ENCODE results near the gene ERCC2.
"Not testable (repeated sequence)": the region's sequence is repeated elsewhere in the genome, so short reads cannot be mapped to it uniquely, and the experiment has no call there.

The ERCC2 gene

GRCh38 chr19:45333609-45334303 is 36.6 kb downstream of the ERCC2 start:
- DNase-seq (ENCODE audit: low read depth): no peak

- DNase-seq (ENCODE audit: low read depth): no peak
These were observed 39.0 kb downstream of the ERCC2 start for GRCh38 chr19:45331411-45331810.

- DNase-seq (ENCODE audit: low read depth): no peak
These were observed 42.8 kb downstream of the ERCC2 start for GRCh38 chr19:45327404-45328143.

- DNase-seq (ENCODE audit: low read depth): no peak
These were observed 45.9 kb downstream of the ERCC2 start for GRCh38 chr19:45324349-45324907.

GRCh38 chr19:45323671-45324081 is 46.7 kb downstream of the ERCC2 start:
- DNase-seq (ENCODE audit: low read depth): no peak

- no peak for DNase-seq (ENCODE audit: low read depth)
These were observed 47.6 kb downstream of the ERCC2 start, which contains the start of gene CKM for GRCh38 chr19:45322744-45323281. Gene CKM (minus strand): TSS chr19:45322875. CDS start chr19:45319713, 3,162 bp downstream.

GRCh38 chr19:45322311-45322710 is 48.1 kb downstream of the ERCC2 start:
- no peak for DNase-seq (ENCODE audit: low read depth)

GRCh38 chr19:45321848-45322247 is 48.5 kb downstream of the ERCC2 start:
- DNase-seq (ENCODE audit: low read depth): no peak

- DNase-seq (ENCODE audit: low read depth): no peak
These were observed 49.2 kb downstream of the ERCC2 start for GRCh38 chr19:45320997-45321775.

- no peak for DNase-seq (ENCODE audit: low read depth)
These were observed 55.1 kb downstream of the ERCC2 start for GRCh38 chr19:45315304-45315703.

GRCh38 chr19:45314708-45315245 is 55.6 kb downstream of the ERCC2 start:
- DNase-seq (ENCODE audit: low read depth): no peak

GRCh38 chr19:45312285-45312684 is 58.1 kb downstream of the ERCC2 start:
- not testable (repeated sequence) for DNase-seq (ENCODE audit: low read depth)

- no peak for DNase-seq (ENCODE audit: low read depth)
These were observed 58.8 kb downstream of the ERCC2 start for GRCh38 chr19:45311621-45312020.

GRCh38 chr19:45309322-45309721 is 61.1 kb downstream of the ERCC2 start:
- not testable (repeated sequence) for DNase-seq (ENCODE audit: low read depth)

GRCh38 chr19:45307361-45307760 is 63.0 kb downstream of the ERCC2 start:
- no peak for DNase-seq (ENCODE audit: low read depth)

GRCh38 chr19:45306518-45307027 is 63.8 kb downstream of the ERCC2 start:
- DNase-seq (ENCODE audit: low read depth): no peak

- no peak for DNase-seq (ENCODE audit: low read depth)
These were observed 64.3 kb downstream of the ERCC2 start for GRCh38 chr19:45306040-45306439.

GRCh38 chr19:45305421-45305820 is 65.0 kb downstream of the ERCC2 start:
- DNase-seq (ENCODE audit: low read depth): no peak

- no peak for DNase-seq (ENCODE audit: low read depth)
These were observed 65.4 kb downstream of the ERCC2 start for GRCh38 chr19:45305007-45305406.

GRCh38 chr19:45304141-45304926 is 66.0 kb downstream of the ERCC2 start:
- DNase-seq (ENCODE audit: low read depth): no peak

Data from activated T-cell treated with anti-CD3 and anti-CD28 coated beads for 1 hour (primary cell).